Glutamatergic neuron (in vitro differentiated cells): ENCODE measurements around the gene IL17REL. TPM values are rescaled to one million over a fixed set of nuclear protein-coding genes. Genes with fewer than 3 reads are reported as not detected.

Experiments
- DNase-seq: peaks from one replicate; pipeline ENCODE4 v3.0.0; 2022
- H3K27ac Mint-ChIP-seq: one replicate; pipeline ENCODE4 v1.8.0; 2020; ENCODE audit warnings: mild to moderate bottlenecking, mixed read lengths, inconsistent platforms; ENCODE audit not compliant: unreplicated experiment
- H3K27me3 Mint-ChIP-seq: one replicate; pipeline ENCODE4 v1.8.0; 2020; ENCODE audit warnings: mild to moderate bottlenecking, moderate library complexity, mixed read lengths, inconsistent platforms; ENCODE audit not compliant: unreplicated experiment
- H3K36me3 Mint-ChIP-seq: one replicate; pipeline ENCODE4 v1.8.0; 2020; ENCODE audit warnings: mild to moderate bottlenecking, mixed read lengths, inconsistent platforms; ENCODE audit not compliant: unreplicated experiment
- H3K4me1 Mint-ChIP-seq: one replicate; pipeline ENCODE4 v1.8.0; 2020; ENCODE audit warnings: mild to moderate bottlenecking, low read depth, mixed read lengths, inconsistent platforms; ENCODE audit not compliant: unreplicated experiment
- H3K4me3 Mint-ChIP-seq: one replicate; pipeline ENCODE4 v1.8.0; 2020; ENCODE audit warnings: mild to moderate bottlenecking, mixed read lengths, inconsistent platforms; ENCODE audit not compliant: unreplicated experiment
- H3K9me3 Mint-ChIP-seq: one replicate; pipeline ENCODE4 v1.8.0; 2020; ENCODE audit warnings: mild to moderate bottlenecking, moderate library complexity, mixed read lengths, inconsistent platforms; ENCODE audit not compliant: unreplicated experiment
- total RNA-seq: library from RNA; stranded (reverse); fragmentation: NEBNext Ultra II Directional; extraction: Animal tissue kit (Norgen Biotek cat#: 25700); gene quantifications from one replicate; pipeline ENCODE4 v1.2.1, GENCODE V29; 2021; ENCODE audit not compliant: unreplicated experiment
- TF ChIP-seq, protein P1 (sequence below): fragments of 200-600 bp; sonication (generic); IDR thresholded peaks from one replicate; pipeline ENCODE4 v1.5.0; 2021; ENCODE audit not compliant: partially characterized antibody, unreplicated experiment

The IL17REL gene
- total RNA-seq, 1 donor from 2014 or later = not detected

DNA sequence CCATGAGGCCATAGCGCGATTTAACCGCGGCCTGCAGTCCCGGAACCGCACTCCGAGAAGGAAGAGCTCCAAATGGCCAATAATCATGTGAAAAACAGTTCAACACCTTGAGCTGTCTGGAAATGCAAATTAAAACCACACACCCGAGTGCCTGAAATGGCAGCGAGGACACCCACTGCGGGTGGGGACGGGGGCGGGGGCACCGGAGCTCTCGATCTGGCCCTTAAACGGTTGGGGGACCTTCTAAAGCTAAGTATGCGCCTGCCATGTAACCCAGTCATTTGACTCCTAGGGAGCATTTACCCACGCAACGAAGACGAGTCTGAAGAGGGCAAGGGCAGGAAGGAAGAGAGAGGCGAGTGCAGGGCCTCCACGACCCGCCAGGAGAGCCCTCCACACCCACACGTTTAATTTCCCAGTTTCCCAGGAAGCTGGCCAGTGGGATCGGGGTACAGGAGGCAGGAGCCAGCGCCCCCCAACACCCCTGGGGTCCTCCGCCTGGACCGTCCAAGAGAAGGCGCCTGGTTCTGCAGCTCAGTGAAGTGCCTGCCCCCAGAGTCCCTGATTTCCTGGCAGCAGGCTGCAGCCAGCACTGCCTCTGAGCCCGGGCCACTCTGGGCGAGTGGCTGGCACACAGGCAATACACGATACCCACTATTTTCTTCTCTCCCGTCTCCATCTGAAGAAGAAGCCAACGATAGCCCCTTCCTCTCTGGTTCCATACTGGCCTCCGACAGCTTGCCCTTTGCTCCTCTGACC, 43.8 kb upstream of the IL17REL start:
- H3K27me3 Mint-ChIP-seq = peaks cover 10% of the 10 kb centered on the region

DNA sequence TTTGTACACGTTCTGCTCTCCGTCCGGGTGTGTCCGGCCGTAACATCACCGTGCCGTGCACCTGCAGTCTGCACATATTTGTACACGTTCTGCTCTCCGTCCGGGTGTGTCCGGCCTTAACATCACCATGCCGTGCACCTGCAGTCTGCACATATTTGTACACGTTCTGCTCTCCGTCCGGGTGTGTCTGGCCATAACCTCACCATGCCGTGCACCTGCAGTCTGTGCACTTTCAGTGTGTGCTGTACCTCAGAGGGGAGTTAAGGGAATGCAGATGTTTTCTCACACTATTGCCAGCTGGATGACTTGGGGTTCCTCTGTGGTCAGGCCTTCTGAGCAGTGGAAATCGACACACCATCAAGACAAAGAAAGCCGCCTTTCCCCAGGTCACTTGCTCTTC, 41.3 kb upstream of the IL17REL start:
- H3K27me3 Mint-ChIP-seq = peaks cover 9% of the 10 kb centered on the region
- no peak overlapping the region for H3K27ac Mint-ChIP-seq
- no peak overlapping the region for H3K4me3 Mint-ChIP-seq
- H3K4me1 Mint-ChIP-seq = no peaks in the 10 kb centered on the region
- no peaks in the 10 kb centered on the region for H3K9me3 Mint-ChIP-seq
- TF ChIP-seq, protein P1, sequence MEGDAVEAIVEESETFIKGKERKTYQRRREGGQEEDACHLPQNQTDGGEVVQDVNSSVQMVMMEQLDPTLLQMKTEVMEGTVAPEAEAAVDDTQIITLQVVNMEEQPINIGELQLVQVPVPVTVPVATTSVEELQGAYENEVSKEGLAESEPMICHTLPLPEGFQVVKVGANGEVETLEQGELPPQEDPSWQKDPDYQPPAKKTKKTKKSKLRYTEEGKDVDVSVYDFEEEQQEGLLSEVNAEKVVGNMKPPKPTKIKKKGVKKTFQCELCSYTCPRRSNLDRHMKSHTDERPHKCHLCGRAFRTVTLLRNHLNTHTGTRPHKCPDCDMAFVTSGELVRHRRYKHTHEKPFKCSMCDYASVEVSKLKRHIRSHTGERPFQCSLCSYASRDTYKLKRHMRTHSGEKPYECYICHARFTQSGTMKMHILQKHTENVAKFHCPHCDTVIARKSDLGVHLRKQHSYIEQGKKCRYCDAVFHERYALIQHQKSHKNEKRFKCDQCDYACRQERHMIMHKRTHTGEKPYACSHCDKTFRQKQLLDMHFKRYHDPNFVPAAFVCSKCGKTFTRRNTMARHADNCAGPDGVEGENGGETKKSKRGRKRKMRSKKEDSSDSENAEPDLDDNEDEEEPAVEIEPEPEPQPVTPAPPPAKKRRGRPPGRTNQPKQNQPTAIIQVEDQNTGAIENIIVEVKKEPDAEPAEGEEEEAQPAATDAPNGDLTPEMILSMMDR = no peak
- H3K36me3 Mint-ChIP-seq = peaks cover 21% of the 10 kb centered on the region
- no peak for DNase-seq

More for the DNA sequence above, 43.8 kb upstream of the IL17REL start:
- TF ChIP-seq, protein P1 = no peak
- Mint-ChIP-seq H3K9me3 (no peaks in the 10 kb centered on the region), H3K36me3 (peaks cover 19% of the 10 kb centered on the region), H3K4me3 (no peak overlapping the region), H3K27ac (no peak overlapping the region), H3K4me1 (peaks cover 3% of the 10 kb centered on the region)
- DNase-seq = no peak

DNA sequence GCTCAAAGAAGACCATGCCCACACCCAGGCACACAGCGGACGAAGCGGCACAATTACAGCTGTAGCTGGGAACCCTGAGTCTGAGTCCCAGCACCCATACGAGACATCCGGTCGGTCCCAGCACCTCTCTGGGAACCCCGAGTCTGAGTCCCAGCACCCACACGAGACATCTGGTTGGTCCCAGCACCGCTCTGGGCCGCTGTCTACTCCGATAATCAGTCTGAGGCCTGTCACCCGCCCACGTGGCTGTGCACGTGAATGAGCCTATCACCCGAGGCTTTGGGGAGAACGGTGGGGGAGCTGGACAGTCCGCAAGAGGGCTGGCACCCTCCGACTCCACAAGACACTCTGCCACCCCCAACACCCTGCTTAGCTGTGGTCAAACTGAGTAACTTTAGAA, 39.4 kb upstream of the IL17REL start:
- Mint-ChIP-seq H3K27ac (no peak overlapping the region), H3K4me1 (no peaks in the 10 kb centered on the region), H3K9me3 (no peaks in the 10 kb centered on the region), H3K4me3 (no peak overlapping the region), H3K27me3 (peaks cover 9% of the 10 kb centered on the region), H3K36me3 (peaks cover 21% of the 10 kb centered on the region)
- no peak for DNase-seq
- TF ChIP-seq, protein P1 = no peak

DNA sequence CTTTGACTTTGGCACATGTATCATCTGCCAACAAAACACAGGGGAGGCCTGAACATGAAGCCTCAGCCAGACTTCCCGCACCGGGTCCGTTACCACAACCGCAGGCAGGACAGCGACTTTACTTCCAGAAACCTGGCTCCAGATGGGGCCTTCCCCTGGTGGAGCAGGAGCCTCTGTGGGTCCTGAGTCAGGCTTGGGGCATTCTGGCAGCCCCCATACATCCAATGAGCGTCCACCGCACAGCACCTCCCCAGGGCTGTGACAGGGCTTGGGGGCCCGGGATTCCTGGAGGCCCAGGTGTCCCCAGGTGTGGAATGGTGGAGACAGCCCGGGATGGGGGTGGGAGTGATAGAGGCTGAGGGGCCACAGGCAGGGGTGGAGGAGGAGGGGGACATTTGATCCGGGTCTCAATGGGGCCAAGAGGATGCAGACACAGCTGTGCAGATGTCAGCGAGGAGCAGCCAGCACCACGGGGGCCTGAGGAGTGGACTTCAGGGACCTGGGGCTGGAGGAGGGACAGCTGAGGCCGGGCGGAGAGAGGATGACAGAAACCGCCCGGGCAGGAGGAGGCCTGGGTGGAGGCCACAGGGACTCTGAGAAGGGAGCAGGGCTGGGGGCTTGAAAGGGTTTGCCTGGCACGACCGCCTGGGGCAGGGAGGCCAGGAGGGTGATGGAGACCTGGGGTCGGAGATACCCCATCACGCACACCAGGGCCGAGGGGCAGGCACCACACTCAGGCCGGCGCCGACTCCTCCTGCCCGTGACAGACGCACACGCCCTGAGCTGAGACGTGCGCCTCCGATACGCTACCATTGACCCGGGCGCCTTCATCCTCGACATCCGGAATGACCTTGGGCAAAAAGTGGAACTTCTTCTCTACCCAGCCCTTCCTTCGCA, 37.0 kb upstream of the IL17REL start:
- Mint-ChIP-seq H3K4me3 (no peak overlapping the region), H3K27me3 (peaks cover 3% of the 10 kb centered on the region), H3K36me3 (peaks cover 17% of the 10 kb centered on the region), H3K4me1 (no peaks in the 10 kb centered on the region), H3K9me3 (no peaks in the 10 kb centered on the region), H3K27ac (no peak overlapping the region)
- no peak for DNase-seq
- TF ChIP-seq, protein P1 = no peak
